A549 (cell line): ENCODE data around the gene FAM13A.

ENCODE experiments used
- CHD2 ChIP-seq: fragments of 150-350 bp; IDR thresholded peaks from 2 replicates; pipeline ENCODE4 v1.6.1; 2014; ENCODE audit warnings: low read length; ENCODE audit not compliant: partially characterized antibody
- HOXA7 ChIP-seq: fragments of 250-450 bp; sonication (Bioruptor Pico); IDR thresholded peaks from 2 replicates; pipeline ENCODE4 v1.5.0; 2020; ENCODE audit warnings: mild to moderate bottlenecking, moderate library complexity
- JUN ChIP-seq, 2 experiments: fragments of >200 bp; sonication (Bioruptor Twin); formaldehyde crosslinking; IDR thresholded peaks; 2 replicates in 1 of 2; 3 replicates in 1 of 2; pipeline ENCODE4 v1.6.1; 2016 to 2017
- MAZ ChIP-seq: fragments of 150-350 bp; IDR thresholded peaks from 2 replicates; pipeline ENCODE4 v1.6.1; 2014; ENCODE audit warnings: antibody characterized with exemption, low read depth, low read length, borderline replicate concordance
- POLR2A ChIP-seq: IDR thresholded peaks from 2 replicates; pipeline ENCODE4 v1.6.1; 2012; ENCODE audit warnings: mild to moderate bottlenecking, low read length
- RAD21 ChIP-seq, 2 experiments: fragments of >200 bp in 1 of 2; sonication (Bioruptor Twin) in 1 of 2; formaldehyde crosslinking in 1 of 2; IDR thresholded peaks in 1 of 2; conservative IDR thresholded peaks in 1 of 2; 2 replicates in 1 of 2; 3 replicates in 1 of 2; pipeline ENCODE4 v1.6.1; 2012 to 2018; ENCODE audit warnings: inconsistent platforms in 1 of 2
- RCOR1 ChIP-seq: fragments of 150-350 bp; IDR thresholded peaks from 2 replicates; pipeline ENCODE4 v1.6.1; 2014; ENCODE audit warnings: antibody characterized with exemption, low read length, low read depth
- RFX5 ChIP-seq: fragments of 450-650 bp; IDR thresholded peaks from 2 replicates; pipeline ENCODE4 v1.7.1; 2014; ENCODE audit warnings: antibody characterized with exemption, mild to moderate bottlenecking, moderate library complexity
- TF ChIP-seq, protein P1 (sequence below): fragments of >200 bp; sonication (Bioruptor Twin); formaldehyde crosslinking; IDR thresholded peaks from 3 replicates; pipeline ENCODE4 v1.5.1; 2016
- TF ChIP-seq, protein P2 (sequence below): IDR thresholded peaks from 2 replicates; pipeline ENCODE4 v1.6.1; 2012
- TF ChIP-seq, protein P3 (sequence below): fragments of 250-450 bp; sonication (Bioruptor Pico); IDR thresholded peaks from 2 replicates; pipeline ENCODE4 v1.5.0; 2021; ENCODE audit warnings: mild to moderate bottlenecking, moderate library complexity, borderline replicate concordance
- TF ChIP-seq, protein P4 (sequence below): fragments of 200-600 bp; sonication (generic); IDR thresholded peaks from 2 replicates; pipeline ENCODE4 v1.6.1; 2016; ENCODE audit warnings: antibody characterized with exemption, mild to moderate bottlenecking, moderate library complexity

DNA sequence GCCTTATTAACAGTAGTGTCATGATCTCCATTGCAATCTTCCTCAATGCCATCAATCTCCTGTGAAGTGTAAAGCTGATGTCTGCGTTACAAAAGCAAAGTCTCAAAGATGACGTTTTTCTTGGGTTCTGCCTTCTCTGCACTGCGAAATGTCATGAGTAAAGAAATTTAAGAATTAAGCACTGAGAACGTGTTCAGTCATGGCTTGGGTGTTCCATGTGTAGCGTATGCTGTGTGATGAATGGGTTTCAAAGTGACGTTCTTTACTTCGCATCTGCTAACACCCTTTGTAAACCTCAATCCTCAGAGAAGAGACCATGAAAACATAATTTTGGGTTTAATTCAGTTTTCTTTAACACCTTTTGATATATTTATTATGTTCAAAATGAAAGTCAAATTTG is 360.4 kb downstream of the FAM13A start:
- TF ChIP-seq CHD2 (no peak), MAZ (no peak), RAD21 (conservative IDR thresholded peaks at IDR 0.05 in 1 of 2, IDR thresholded peaks at IDR 0.05 in 1 of 2) (no peak), POLR2A (no peak), RFX5 (no peak), RCOR1 (no peak), HOXA7 (no peak), JUN (IDR thresholded peaks at IDR 0.05) (no peak)
- TF ChIP-seq, protein P1, sequence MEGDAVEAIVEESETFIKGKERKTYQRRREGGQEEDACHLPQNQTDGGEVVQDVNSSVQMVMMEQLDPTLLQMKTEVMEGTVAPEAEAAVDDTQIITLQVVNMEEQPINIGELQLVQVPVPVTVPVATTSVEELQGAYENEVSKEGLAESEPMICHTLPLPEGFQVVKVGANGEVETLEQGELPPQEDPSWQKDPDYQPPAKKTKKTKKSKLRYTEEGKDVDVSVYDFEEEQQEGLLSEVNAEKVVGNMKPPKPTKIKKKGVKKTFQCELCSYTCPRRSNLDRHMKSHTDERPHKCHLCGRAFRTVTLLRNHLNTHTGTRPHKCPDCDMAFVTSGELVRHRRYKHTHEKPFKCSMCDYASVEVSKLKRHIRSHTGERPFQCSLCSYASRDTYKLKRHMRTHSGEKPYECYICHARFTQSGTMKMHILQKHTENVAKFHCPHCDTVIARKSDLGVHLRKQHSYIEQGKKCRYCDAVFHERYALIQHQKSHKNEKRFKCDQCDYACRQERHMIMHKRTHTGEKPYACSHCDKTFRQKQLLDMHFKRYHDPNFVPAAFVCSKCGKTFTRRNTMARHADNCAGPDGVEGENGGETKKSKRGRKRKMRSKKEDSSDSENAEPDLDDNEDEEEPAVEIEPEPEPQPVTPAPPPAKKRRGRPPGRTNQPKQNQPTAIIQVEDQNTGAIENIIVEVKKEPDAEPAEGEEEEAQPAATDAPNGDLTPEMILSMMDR, result no peak
- TF ChIP-seq, protein P2, sequence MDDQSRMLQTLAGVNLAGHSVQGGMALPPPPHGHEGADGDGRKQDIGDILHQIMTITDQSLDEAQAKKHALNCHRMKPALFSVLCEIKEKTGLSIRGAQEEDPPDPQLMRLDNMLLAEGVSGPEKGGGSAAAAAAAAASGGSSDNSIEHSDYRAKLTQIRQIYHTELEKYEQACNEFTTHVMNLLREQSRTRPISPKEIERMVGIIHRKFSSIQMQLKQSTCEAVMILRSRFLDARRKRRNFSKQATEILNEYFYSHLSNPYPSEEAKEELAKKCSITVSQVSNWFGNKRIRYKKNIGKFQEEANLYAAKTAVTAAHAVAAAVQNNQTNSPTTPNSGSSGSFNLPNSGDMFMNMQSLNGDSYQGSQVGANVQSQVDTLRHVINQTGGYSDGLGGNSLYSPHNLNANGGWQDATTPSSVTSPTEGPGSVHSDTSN, result no peak
- TF ChIP-seq, protein P3, sequence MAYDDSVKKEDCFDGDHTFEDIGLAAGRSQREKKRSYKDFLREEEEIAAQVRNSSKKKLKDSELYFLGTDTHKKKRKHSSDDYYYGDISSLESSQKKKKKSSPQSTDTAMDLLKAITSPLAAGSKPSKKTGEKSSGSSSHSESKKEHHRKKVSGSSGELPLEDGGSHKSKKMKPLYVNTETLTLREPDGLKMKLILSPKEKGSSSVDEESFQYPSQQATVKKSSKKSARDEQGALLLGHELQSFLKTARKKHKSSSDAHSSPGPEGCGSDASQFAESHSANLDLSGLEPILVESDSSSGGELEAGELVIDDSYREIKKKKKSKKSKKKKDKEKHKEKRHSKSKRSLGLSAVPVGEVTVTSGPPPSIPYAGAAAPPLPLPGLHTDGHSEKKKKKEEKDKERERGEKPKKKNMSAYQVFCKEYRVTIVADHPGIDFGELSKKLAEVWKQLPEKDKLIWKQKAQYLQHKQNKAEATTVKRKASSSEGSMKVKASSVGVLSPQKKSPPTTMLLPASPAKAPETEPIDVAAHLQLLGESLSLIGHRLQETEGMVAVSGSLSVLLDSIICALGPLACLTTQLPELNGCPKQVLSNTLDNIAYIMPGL (CRISPR knock-in tag), result no peak
- TF ChIP-seq, protein P4, sequence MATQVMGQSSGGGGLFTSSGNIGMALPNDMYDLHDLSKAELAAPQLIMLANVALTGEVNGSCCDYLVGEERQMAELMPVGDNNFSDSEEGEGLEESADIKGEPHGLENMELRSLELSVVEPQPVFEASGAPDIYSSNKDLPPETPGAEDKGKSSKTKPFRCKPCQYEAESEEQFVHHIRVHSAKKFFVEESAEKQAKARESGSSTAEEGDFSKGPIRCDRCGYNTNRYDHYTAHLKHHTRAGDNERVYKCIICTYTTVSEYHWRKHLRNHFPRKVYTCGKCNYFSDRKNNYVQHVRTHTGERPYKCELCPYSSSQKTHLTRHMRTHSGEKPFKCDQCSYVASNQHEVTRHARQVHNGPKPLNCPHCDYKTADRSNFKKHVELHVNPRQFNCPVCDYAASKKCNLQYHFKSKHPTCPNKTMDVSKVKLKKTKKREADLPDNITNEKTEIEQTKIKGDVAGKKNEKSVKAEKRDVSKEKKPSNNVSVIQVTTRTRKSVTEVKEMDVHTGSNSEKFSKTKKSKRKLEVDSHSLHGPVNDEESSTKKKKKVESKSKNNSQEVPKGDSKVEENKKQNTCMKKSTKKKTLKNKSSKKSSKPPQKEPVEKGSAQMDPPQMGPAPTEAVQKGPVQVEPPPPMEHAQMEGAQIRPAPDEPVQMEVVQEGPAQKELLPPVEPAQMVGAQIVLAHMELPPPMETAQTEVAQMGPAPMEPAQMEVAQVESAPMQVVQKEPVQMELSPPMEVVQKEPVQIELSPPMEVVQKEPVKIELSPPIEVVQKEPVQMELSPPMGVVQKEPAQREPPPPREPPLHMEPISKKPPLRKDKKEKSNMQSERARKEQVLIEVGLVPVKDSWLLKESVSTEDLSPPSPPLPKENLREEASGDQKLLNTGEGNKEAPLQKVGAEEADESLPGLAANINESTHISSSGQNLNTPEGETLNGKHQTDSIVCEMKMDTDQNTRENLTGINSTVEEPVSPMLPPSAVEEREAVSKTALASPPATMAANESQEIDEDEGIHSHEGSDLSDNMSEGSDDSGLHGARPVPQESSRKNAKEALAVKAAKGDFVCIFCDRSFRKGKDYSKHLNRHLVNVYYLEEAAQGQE, result no peak
